Heart left ventricle (tissue), 11 donors: ENCODE results near the gene CAMK2D. TPM values are rescaled to one million over a fixed set of nuclear protein-coding genes. Genes with fewer than 3 reads are reported as not detected.

Experiments used
- polyA plus RNA-seq, 2 donors: library from polyadenylated mRNA; stranded (reverse); fragments of 200-250 nt; gene quantifications; one replicate each; pipeline ENCODE4 v1.2.3, GENCODE V29; 2013
- total RNA-seq, 9 donors: library from RNA; depleted of rRNA in 2 of 9; stranded (reverse); fragments of >200 nt in 2 of 9; fragmentation: NEBNext Ultra II Directional in 3 of 9; extraction: Animal tissue kit (Norgen Biotek cat#: 25700) in 3 of 9; gene quantifications; one replicate each; pipeline versions ENCODE4 v1.1.0 to v1.2.4, GENCODE V29; 2016 to 2023
- donor health status: ischemic (EF 13 %, LVEDD 7.1; RV severe dilation, severe dysfunction).
- donor health status: healthy with polysubstance abuse.
- donor health status: DM: no; HTN: yes; CAD: no.
- donor health status: DM: no; HTN: no; CAD: no.
- donor health status: ischemic (EF 25% LVEDD 5.7; RV mildly dilated, moderate dysfunction).
- donor health status: healthy.
- donor health status: DM: yes; HTN: yes; CAD: no.
- donor health status: PGD.
- donor health status: nonischemic (EF 23%, LVEDD 6.1; RV moderate dilation, normal function).

The CAMK2D gene
- total and polyA plus RNA-seq, 11 donors = 40.9 to 294 (median 215) TPM

Other genes starting within 250 kb of the CAMK2D start
- 1 to 10 TPM in 7 of 9 donors, under 1 TPM in 2; 0.69 to 7.0 (median 1.9) TPM for gene ARSJ, start 217.9 kb upstream of the CAMK2D start, total RNA-seq
- gene ARSJ, start 217.9 kb upstream of the CAMK2D start, polyA plus RNA-seq = under 1 TPM; 0.30 to 0.68 TPM